ENCODE data around the gene PLAU.
A peak's percentile ranks its signal among the peaks of the same experiment; 100 is the strongest.

Gene PLAU

DNA sequence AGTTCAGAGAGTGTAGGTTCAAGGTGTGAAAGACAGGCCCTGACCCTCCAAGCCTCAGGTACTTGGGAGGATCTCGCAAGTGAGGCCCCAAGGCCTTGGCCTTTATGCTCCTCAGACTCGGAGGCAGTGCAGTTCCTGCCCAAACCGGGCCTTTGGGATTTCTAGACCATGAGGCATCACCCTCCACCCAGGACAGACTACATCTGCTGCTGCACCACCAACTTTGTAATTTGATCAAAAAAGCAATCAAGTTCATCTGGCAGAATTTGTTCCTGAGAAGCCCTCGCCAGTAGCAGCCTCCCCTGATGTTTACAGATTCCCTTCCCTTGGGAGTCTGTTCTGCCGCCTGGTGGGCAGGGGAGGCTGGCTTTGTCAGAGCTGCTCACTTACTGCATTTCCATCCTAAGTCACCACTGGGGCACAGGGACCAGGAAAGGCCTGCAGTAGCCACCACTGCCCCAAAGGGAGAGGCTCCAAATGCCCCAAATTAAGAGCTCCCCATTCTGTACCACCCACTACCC is 38.7 kb upstream of the PLAU start:
- H3K4me3 ChIP-seq (ENCODE audit: low read length) = no peak overlapping the region

DNA sequence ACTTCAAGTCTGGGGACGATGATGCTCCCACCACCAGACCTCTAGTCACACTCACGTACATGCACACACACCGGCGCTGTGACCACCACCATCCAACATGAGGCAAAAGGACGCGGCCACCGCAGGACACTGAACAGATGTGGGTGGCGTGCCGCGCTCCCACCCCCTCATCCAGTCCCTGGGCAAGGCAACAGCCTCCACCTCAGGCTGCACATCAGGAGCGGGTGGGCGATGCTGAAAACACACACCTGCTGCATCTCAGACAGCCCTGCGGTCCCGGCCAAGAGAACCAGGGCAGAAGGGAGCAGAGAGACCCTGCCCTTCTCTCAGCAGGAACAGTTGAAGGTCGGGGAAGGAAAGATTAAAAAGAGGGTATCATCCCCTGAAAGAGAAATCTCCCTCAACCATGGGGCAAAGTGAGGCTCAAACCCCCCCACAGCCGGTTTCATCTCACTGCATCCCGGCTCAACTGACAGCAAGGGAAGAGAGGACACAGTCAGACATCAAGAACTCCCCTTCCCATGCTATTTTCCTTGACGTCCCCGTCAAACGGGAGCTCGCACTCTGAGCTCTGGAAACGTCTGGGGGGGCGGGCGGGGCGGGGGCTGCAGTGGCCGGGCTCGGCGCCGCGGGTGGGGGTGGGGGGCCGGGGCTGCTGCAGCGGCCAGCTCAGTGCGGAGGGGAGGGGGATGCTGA is 37.6 kb upstream of the PLAU start:
- TF ChIP-seq ZNF274 (IDR thresholded peaks at IDR 0.05; ENCODE audit: low read depth, low read length) = no peak
- H3K4me3 ChIP-seq (ENCODE audit: low read length) = peak overlapping the region; percentile 18; the same call in 1 of the 2 replicates

More for the DNA sequence above, 38.7 kb upstream of the PLAU start:
- TF ChIP-seq ZNF274 (IDR thresholded peaks at IDR 0.05; ENCODE audit: low read depth, low read length) = no peak

GRCh38 chr10:73873838-73874215 is 37.1 kb upstream of the PLAU start:
- TF ChIP-seq ZNF274 (IDR thresholded peaks at IDR 0.05; ENCODE audit: low read depth, low read length) = no peak
- peak overlapping the region; percentile 76 for H3K4me3 ChIP-seq (ENCODE audit: low read length)

GRCh38 chr10:73874267-73875138 is 36.4 kb upstream of the PLAU start, which contains the start of gene CAMK2G:
CAMK2G (minus strand) TSS chr10:73874555; CDS start chr10:73874461, 94 bp downstream.
- TF ChIP-seq ZNF274 (IDR thresholded peaks at IDR 0.05; ENCODE audit: low read depth, low read length) = no peak
- H3K4me3 ChIP-seq (ENCODE audit: low read length) = peak within 1 kb of the TSS; percentile 76

GRCh38 chr10:73875139-73875475 is 35.8 kb upstream of the PLAU start:
- no peak for TF ChIP-seq ZNF274 (IDR thresholded peaks at IDR 0.05; ENCODE audit: low read depth, low read length)
- H3K4me3 ChIP-seq (ENCODE audit: low read length) = peak overlapping the region; percentile 61; the same call in 1 of the 2 replicates

- TF ChIP-seq ZNF274 (IDR thresholded peaks at IDR 0.05; ENCODE audit: low read depth, low read length) = no peak
- H3K4me3 ChIP-seq (ENCODE audit: low read length) = no peak overlapping the region
These were observed 34.8 kb upstream of the PLAU start for GRCh38 chr10:73876157-73876556.

GRCh38 chr10:73876566-73876965 is 34.4 kb upstream of the PLAU start:
- no peak for TF ChIP-seq ZNF274 (IDR thresholded peaks at IDR 0.05; ENCODE audit: low read depth, low read length)

DNA sequence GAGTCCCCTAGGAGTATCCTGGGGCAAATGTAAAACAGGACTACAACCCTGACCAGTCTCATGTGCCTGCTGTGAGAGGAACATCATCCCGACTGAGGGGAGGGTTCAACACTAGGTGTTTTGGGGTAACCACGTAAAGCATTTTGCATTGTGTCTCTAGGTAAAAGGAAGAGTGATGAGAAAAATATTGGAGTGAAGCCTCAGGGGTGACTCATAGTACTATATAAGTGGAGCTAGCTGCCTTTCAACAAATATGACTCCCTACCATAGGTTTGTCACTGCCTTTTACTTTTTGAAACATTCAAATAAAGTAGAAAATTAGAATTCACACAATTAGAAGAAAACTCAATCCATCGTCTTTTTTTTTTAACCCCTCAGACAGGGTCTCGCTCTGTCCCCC is 34.0 kb upstream of the PLAU start:
- TF ChIP-seq ZNF274 (IDR thresholded peaks at IDR 0.05; ENCODE audit: low read depth, low read length) = no peak
- no peak overlapping the region for H3K4me3 ChIP-seq (ENCODE audit: low read length)

More at GRCh38 chr10:73876566-73876965, 34.4 kb upstream of the PLAU start:
- no peak overlapping the region for H3K4me3 ChIP-seq (ENCODE audit: low read length)

DNA sequence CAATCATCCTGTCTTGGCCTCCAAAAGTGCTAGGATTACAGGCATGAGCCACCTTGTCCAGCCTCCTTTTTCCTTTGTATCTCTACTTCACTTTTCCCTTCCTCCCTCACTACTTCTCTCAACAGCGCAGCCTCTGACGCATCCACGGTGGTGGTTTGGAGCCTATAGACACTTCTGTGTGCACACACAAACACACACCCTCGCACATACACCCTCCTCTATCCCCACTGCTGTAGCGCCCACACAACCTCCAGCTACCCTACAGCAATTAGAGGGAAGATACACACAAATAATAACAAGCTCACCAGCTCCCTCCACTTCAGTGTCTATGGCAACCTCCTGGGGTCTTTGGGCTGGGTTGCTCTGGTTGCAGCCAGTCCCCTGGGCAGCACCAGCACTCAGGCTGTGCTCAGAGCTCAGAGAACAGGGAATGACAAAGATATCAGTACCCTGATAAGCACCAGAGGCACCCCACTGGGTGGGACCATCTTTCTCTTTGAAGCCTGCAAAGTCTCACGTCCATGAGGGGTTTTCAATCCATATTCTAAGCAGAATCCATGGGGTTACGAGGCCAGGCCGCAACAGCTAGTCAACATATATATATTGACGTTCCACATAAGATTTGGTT is 33.3 kb upstream of the PLAU start:
- TF ChIP-seq ZNF274 (IDR thresholded peaks at IDR 0.05; ENCODE audit: low read depth, low read length) = no peak
- no peak overlapping the region for H3K4me3 ChIP-seq (ENCODE audit: low read length)

- no peak overlapping the region for H3K4me3 ChIP-seq (ENCODE audit: low read length)
- no peak for TF ChIP-seq ZNF274 (IDR thresholded peaks at IDR 0.05; ENCODE audit: low read depth, low read length)
These were observed 32.6 kb upstream of the PLAU start for GRCh38 chr10:73878365-73878764.

GRCh38 chr10:73879296-73880173 is 31.4 kb upstream of the PLAU start:
- TF ChIP-seq ZNF274 (IDR thresholded peaks at IDR 0.05; ENCODE audit: low read depth, low read length) = no peak
- H3K4me3 ChIP-seq (ENCODE audit: low read length) = no peak overlapping the region

GRCh38 chr10:73881221-73881919 is 29.6 kb upstream of the PLAU start:
- TF ChIP-seq ZNF274 (IDR thresholded peaks at IDR 0.05; ENCODE audit: low read depth, low read length) = no peak
- no peak overlapping the region for H3K4me3 ChIP-seq (ENCODE audit: low read length)

GRCh38 chr10:73884017-73884416 is 26.9 kb upstream of the PLAU start:
- no peak overlapping the region for H3K4me3 ChIP-seq (ENCODE audit: low read length)
- no peak for TF ChIP-seq ZNF274 (IDR thresholded peaks at IDR 0.05; ENCODE audit: low read depth, low read length)

Measured in GM08714 (cell line).